Caco-2 (cell line): ENCODE results near the gene HRNR. TPM values are rescaled to one million over a fixed set of nuclear protein-coding genes. Genes with fewer than 3 reads are reported as not detected.

Experiments
- BruUV-seq: library from RNA; stranded (reverse); fragments of 400-500 nt; replicated peaks from 2 replicates; lab custom pipeline; 2021; lab: Mats Ljungman, UMichigan
- CTCF ChIA-PET: fragments of 300-600 bp; sonication (Branson Sonifier 250); formaldehyde crosslinking; loops from one replicate; lab custom pipeline; 2022; ENCODE audit warnings: antibody characterized with exemption; lab: Charles Lee
- POLR2A ChIA-PET: fragments of 300-600 bp; sonication (Branson Sonifier 250); formaldehyde crosslinking; loops from one replicate; lab custom pipeline; 2022; ENCODE audit warnings: antibody characterized with exemption; lab: Charles Lee
- DNase-seq, 2 experiments: peaks; one replicate each; pipeline versions ENCODE4 v3.0.0 to v3.0.0-alpha.2; 2020 to 2022
- H3K27me3 ChIP-seq: replicated peaks from 2 replicates; pipeline ENCODE4 v1.6.0; 2011; ENCODE audit warnings: low read length; ENCODE audit not compliant: control insufficient read depth, insufficient read depth
- H3K36me3 ChIP-seq: 2 replicates; pipeline ENCODE4 v1.5.1; 2011; ENCODE audit warnings: low read length; ENCODE audit not compliant: control insufficient read depth, insufficient read depth
- H3K4me1 ChIP-seq: fragments of 250-450 bp; sonication (Bioruptor Pico); 2 replicates; pipeline ENCODE4 v1.5.1; 2020; ENCODE audit warnings: mild to moderate bottlenecking
- H3K4me3 ChIP-seq: 2 replicates; pipeline ENCODE4 v1.5.1; 2011; ENCODE audit warnings: low read depth, mild to moderate bottlenecking, control low read depth, low read length
- H3K9me3 ChIP-seq: fragments of 250-450 bp; sonication (Bioruptor Pico); 2 replicates; pipeline ENCODE4 v1.5.1; 2020; ENCODE audit warnings: mild to moderate bottlenecking, moderate library complexity
- H3K27ac Mint-ChIP-seq: one replicate; pipeline ENCODE4 v1.8.0; 2022; ENCODE audit warnings: mixed read lengths; ENCODE audit not compliant: unreplicated experiment
- H3K27me3 Mint-ChIP-seq: one replicate; pipeline ENCODE4 v1.8.0; 2022; ENCODE audit warnings: mixed read lengths; ENCODE audit not compliant: insufficient read depth, unreplicated experiment
- H3K36me3 Mint-ChIP-seq: one replicate; pipeline ENCODE4 v1.8.0; 2022; ENCODE audit warnings: mild to moderate bottlenecking, mixed read lengths; ENCODE audit not compliant: insufficient read depth, unreplicated experiment
- H3K4me1 Mint-ChIP-seq: one replicate; pipeline ENCODE4 v1.8.0; 2022; ENCODE audit warnings: low read depth, mixed read lengths; ENCODE audit not compliant: unreplicated experiment
- H3K4me3 Mint-ChIP-seq: one replicate; pipeline ENCODE4 v1.8.0; 2022; ENCODE audit warnings: mild to moderate bottlenecking, moderate library complexity, mixed read lengths; ENCODE audit not compliant: unreplicated experiment
- H3K9me3 Mint-ChIP-seq: one replicate; pipeline ENCODE4 v1.8.0; 2022; ENCODE audit warnings: mixed read lengths; ENCODE audit not compliant: unreplicated experiment
- intact Hi-C: fragments of 100-400 bp; cut with micrococcal nuclease; formaldehyde crosslinking; loops from one replicate; pipeline ENCODE4 v1.10.0; 2022; ENCODE audit not compliant: unreplicated experiment
- total RNA-seq: library from RNA; stranded (reverse); gene quantifications from 2 replicates; pipeline ENCODE4 v1.2.3, GENCODE V29; 2022
- TF ChIP-seq, protein P1 (sequence below), 2 experiments: fragments of 200-600 bp in 1 of 2; IDR thresholded peaks; 1 replicate in 1 of 2; 2 replicates in 1 of 2; pipeline versions ENCODE4 v1.5.1 to v1.8.0; 2011 to 2022; ENCODE audit warnings: antibody characterized with exemption in 1 of 2, control low read depth in 1 of 2, inconsistent platforms in 1 of 2, low read depth in 1 of 2, low read length in 1 of 2, mild to moderate bottlenecking in 1 of 2, moderate library complexity in 1 of 2; ENCODE audit not compliant: insufficient read depth in 1 of 2, severe bottlenecking in 1 of 2, unreplicated experiment in 1 of 2

HRNR gene
- total RNA-seq, 1 experiment from 2014 or later: not detected

GRCh38 chr1:152197361-152197941, 26.5 kb downstream of the HRNR start:
- TF ChIP-seq, protein P1, sequence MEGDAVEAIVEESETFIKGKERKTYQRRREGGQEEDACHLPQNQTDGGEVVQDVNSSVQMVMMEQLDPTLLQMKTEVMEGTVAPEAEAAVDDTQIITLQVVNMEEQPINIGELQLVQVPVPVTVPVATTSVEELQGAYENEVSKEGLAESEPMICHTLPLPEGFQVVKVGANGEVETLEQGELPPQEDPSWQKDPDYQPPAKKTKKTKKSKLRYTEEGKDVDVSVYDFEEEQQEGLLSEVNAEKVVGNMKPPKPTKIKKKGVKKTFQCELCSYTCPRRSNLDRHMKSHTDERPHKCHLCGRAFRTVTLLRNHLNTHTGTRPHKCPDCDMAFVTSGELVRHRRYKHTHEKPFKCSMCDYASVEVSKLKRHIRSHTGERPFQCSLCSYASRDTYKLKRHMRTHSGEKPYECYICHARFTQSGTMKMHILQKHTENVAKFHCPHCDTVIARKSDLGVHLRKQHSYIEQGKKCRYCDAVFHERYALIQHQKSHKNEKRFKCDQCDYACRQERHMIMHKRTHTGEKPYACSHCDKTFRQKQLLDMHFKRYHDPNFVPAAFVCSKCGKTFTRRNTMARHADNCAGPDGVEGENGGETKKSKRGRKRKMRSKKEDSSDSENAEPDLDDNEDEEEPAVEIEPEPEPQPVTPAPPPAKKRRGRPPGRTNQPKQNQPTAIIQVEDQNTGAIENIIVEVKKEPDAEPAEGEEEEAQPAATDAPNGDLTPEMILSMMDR (IDR thresholded peaks at IDR 0.05; ENCODE audit: insufficient read depth in 1 of 2, low read depth in 1 of 2, low read length in 1 of 2, severe bottlenecking in 1 of 2, unreplicated experiment in 1 of 2): no peak
- CTCF ChIA-PET: interaction anchor here (0.7 kb wide), 2 partner anchors 15 to 150 kb away, joined by 4 read pairs; no protein-coding TSS in a partner anchor
- H3K36me3 ChIP-seq: no peaks in the 10 kb centered on the region
- peaks cover 1% of the 10 kb centered on the region; the same call in 1 of the 2 replicates for H3K27me3 ChIP-seq
- intact Hi-C loops: no loop called here
- H3K27me3 Mint-ChIP-seq: peaks cover 14% of the 10 kb centered on the region
- BruUV-seq: no TSS peak
- H3K4me3 ChIP-seq: no peak overlapping the region
- no peaks in the 10 kb centered on the region for H3K4me1 ChIP-seq
- H3K9me3 ChIP-seq: no peaks in the 10 kb centered on the region
- H3K9me3 Mint-ChIP-seq: peaks cover 10% of the 10 kb centered on the region
- no peak overlapping the region for H3K27ac Mint-ChIP-seq
- H3K4me1 Mint-ChIP-seq: no peaks in the 10 kb centered on the region
- H3K36me3 Mint-ChIP-seq: no peaks in the 10 kb centered on the region
- H3K4me3 Mint-ChIP-seq: no peak overlapping the region
- no peak for DNase-seq
- POLR2A ChIA-PET: no interaction called here

DNA sequence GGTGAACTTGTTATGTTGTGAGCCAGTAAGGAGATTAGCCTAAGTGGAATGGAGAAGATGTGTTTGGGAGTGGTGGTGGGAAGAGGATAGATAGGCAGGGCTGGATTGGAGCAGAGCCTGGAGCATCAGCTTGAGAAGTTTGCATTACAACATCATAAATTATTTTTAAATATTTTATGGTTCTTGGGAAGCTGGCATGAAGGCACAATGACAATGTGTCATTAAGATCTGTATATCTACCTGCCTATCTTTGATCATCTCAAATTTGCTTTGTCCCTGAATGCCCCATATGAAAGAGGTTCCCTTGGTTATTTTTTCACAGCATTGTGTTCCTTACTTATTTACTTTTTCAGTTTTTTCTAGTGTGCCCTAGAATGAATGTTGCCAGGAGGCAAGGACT, 32.3 kb downstream of the HRNR start:
- intact Hi-C loops: no loop called here
- H3K36me3 Mint-ChIP-seq: no peaks in the 10 kb centered on the region
- H3K4me1 Mint-ChIP-seq: no peaks in the 10 kb centered on the region
- H3K27me3 ChIP-seq: peaks cover 1% of the 10 kb centered on the region; the same call in 1 of the 2 replicates
- CTCF ChIA-PET: interaction anchor here (0.7 to 1.3 kb wide), 2 partner anchors 82 to 267 kb away, joined by 3 read pairs; no protein-coding TSS in a partner anchor
- TF ChIP-seq, protein P1 (IDR thresholded peaks at IDR 0.05; ENCODE audit: insufficient read depth in 1 of 2, low read depth in 1 of 2, low read length in 1 of 2, severe bottlenecking in 1 of 2, unreplicated experiment in 1 of 2): no peak
- no peaks in the 10 kb centered on the region for H3K9me3 ChIP-seq
- no peak overlapping the region for H3K4me3 Mint-ChIP-seq
- no peaks in the 10 kb centered on the region for H3K4me1 ChIP-seq
- DNase-seq: no peak
- POLR2A ChIA-PET: no interaction called here
- H3K27me3 Mint-ChIP-seq: peaks cover 7% of the 10 kb centered on the region
- no peaks in the 10 kb centered on the region for H3K9me3 Mint-ChIP-seq
- BruUV-seq: no TSS peak
- no peak overlapping the region for H3K4me3 ChIP-seq
- H3K36me3 ChIP-seq: no peaks in the 10 kb centered on the region
- no peak overlapping the region for H3K27ac Mint-ChIP-seq

DNA sequence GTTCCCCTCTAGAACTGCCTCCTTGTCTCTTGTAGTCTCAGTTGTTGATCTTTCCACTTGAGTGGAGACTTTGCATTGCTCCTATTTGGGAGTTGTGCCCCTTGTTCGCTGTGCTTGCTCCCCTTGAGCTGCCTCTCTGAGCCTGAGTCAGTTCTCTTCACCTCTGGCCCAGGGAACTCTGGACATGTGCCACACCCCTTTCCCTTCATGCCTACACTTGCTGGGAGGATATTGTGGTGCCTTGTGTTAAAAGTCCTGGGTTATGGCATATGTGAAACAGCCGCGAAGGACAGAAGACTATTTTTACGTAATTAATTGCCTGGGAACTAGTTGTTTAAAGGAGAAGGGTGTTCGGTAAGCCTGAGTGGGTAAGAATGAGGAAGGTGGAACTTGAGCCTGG, 32.7 kb downstream of the HRNR start:
- Histone ChIP-seq H3K4me3 (no peak overlapping the region), H3K4me1 (no peaks in the 10 kb centered on the region), H3K9me3 (no peaks in the 10 kb centered on the region), H3K27me3 (peaks cover 1% of the 10 kb centered on the region; the same call in 1 of the 2 replicates), H3K36me3 (no peaks in the 10 kb centered on the region)
- Mint-ChIP-seq H3K27me3 (peaks cover 7% of the 10 kb centered on the region), H3K27ac (no peak overlapping the region), H3K4me3 (no peak overlapping the region), H3K9me3 (no peaks in the 10 kb centered on the region), H3K4me1 (no peaks in the 10 kb centered on the region), H3K36me3 (no peaks in the 10 kb centered on the region)
- ChIA-PET POLR2A (no interaction called here), CTCF (interaction anchor here (1.3 kb wide), 1 partner anchor 267 kb away, joined by 3 read pairs; no protein-coding TSS in a partner anchor)
- intact Hi-C loops: no loop called here
- no TSS peak for BruUV-seq
- no peak for DNase-seq
- TF ChIP-seq, protein P1 (IDR thresholded peaks at IDR 0.05; ENCODE audit: insufficient read depth in 1 of 2, low read depth in 1 of 2, low read length in 1 of 2, severe bottlenecking in 1 of 2, unreplicated experiment in 1 of 2): no peak
